ENCODE measurements around the gene AIPL1.

Gene AIPL1

DNA sequence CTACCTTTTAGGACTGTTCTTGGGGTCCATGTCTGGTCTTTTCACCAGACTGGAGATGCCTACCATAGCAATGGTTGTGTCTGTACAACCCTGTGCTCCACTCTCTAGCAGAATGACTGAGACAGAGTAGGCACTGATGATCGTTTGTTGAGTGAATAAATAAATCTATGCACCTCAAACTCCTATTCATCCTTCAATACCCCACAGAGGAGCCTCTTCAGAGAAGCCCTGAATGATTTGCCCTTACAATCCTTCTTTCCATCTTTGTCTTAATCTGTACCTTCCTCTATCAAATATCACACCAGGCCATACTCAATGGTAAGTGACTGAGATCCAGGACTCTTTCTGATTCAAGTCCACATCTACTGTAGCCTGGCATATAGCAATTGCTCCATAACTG, 32.6 kb upstream of the AIPL1 start:
- H4K20me1 ChIP-seq, result no peaks in the 10 kb centered on the region
- no peaks in the 10 kb centered on the region for H3K27me3 ChIP-seq
- peaks cover 28% of the 10 kb centered on the region for H3K4me1 ChIP-seq
- no peak for TF ChIP-seq Cebpa-rat (IDR thresholded peaks at IDR 0.05)
- H3K4me2 ChIP-seq, result no peak overlapping the region
- no peaks in the 10 kb centered on the region for H3K9me3 ChIP-seq
- no peak overlapping the region for H3K9ac ChIP-seq
- no peak overlapping the region for H3K4me3 ChIP-seq
- H3K27ac ChIP-seq, result no peak overlapping the region
- no peaks in the 10 kb centered on the region for H3K36me3 ChIP-seq

GRCh38 chr17:6465206-6466003, 30.5 kb upstream of the AIPL1 start:
- Histone ChIP-seq H3K9me3 (no peaks in the 10 kb centered on the region), H3K27ac (no peak overlapping the region), H4K20me1 (no peaks in the 10 kb centered on the region), H3K4me1 (peaks cover 10% of the 10 kb centered on the region; the same call in 1 of the 2 replicates), H3K9ac (no peak overlapping the region), H3K36me3 (no peaks in the 10 kb centered on the region), H3K27me3 (no peaks in the 10 kb centered on the region), H3K4me3 (no peak overlapping the region), H3K4me2 (no peak overlapping the region)
- no peak for TF ChIP-seq Cebpa-rat (IDR thresholded peaks at IDR 0.05)

DNA sequence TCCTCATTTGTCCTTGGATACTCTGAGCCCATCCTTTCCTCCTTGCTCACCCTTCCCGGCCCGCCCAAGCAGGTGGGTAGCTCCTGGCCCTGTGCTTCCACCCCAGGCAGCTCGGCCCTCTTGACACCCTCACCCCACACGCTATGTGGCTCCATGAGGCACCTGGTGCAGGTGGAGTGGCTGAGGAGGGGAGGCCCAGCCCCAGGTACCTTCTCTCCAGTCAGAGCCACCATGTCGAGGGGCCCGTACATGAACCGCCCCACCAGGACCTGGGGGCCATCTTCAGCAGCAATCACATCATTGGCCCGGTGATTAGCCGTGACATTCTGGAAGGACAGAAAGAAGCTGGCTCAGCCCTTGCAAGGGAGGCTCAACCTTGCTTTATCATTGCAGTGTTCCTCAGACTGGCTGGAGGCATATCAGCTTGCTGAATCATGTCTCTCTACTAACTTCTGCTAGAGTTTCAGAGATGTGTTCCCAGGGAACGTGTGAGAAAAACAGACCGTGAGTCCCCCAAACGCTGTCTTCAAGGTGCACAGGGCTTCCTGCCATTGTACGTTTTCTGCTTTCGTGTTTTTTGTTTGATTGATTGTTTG, 29.6 kb upstream of the AIPL1 start:
- no peak for TF ChIP-seq Cebpa-rat (IDR thresholded peaks at IDR 0.05)
- Histone ChIP-seq H3K4me1 (peaks cover 10% of the 10 kb centered on the region; the same call in 1 of the 2 replicates), H3K4me3 (no peak overlapping the region), H3K27me3 (no peaks in the 10 kb centered on the region), H3K27ac (no peak overlapping the region), H3K9me3 (no peaks in the 10 kb centered on the region), H3K36me3 (no peaks in the 10 kb centered on the region), H4K20me1 (no peaks in the 10 kb centered on the region), H3K9ac (no peak overlapping the region), H3K4me2 (no peak overlapping the region)

DNA sequence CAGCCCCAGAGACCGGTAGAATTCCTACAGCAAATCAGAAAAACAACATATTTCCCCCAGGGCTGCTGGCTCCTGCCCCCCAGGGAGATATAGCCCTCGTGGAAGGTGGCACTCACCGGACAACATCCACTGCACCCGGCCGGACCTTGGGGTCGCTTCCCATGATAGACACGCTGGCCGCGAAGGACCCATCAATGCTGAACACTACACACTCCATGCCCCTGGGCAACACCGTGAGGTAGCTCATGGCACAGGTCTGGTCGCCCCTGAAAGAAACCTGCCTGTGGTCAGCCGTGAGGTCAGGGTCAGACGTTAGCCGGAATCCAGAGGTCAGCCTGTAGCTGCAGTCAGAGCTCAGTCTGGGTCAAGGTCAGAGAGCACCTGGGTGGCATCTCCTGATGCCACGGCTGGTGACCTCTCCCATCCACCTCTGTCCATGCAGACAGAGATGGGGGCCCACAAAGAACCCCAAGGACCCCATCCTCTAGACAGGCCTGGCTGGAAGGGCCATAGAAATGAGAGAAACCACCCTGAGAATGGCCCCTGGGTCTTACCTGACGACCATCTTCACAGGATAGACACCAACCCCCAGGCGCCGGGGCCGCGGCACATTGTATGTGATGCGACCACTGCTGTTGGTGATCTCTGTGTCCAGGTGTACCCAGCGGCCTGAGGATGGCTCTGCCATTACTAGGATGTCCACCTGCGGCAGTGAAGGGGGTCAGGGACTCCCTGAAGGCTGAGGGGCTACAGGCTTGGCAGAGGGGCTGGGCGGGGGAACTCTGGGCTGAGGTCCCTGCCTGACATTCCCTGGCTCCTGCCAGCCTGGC, 28.9 kb upstream of the AIPL1 start:
- Histone ChIP-seq H3K27ac (no peak overlapping the region), H4K20me1 (no peaks in the 10 kb centered on the region), H3K36me3 (no peaks in the 10 kb centered on the region), H3K4me1 (peaks cover 10% of the 10 kb centered on the region; the same call in 1 of the 2 replicates), H3K4me2 (0 out of 2 replicates have a peak overlapping the region, but pooled peaks have one; percentile 19), H3K4me3 (no peak overlapping the region), H3K9ac (no peak overlapping the region), H3K27me3 (no peaks in the 10 kb centered on the region), H3K9me3 (no peaks in the 10 kb centered on the region)
- TF ChIP-seq Cebpa-rat (IDR thresholded peaks at IDR 0.05), result no peak

GRCh38 chr17:6462692-6463091, 27.8 kb upstream of the AIPL1 start:
- no peak overlapping the region for H3K9ac ChIP-seq
- H3K27me3 ChIP-seq, result no peaks in the 10 kb centered on the region
- H3K27ac ChIP-seq, result no peak overlapping the region
- H4K20me1 ChIP-seq, result no peaks in the 10 kb centered on the region
- H3K4me2 ChIP-seq, result peak overlapping the region; percentile 19; the same call in 1 of the 2 replicates
- TF ChIP-seq Cebpa-rat (IDR thresholded peaks at IDR 0.05), result no peak
- H3K9me3 ChIP-seq, result no peaks in the 10 kb centered on the region
- no peaks in the 10 kb centered on the region for H3K36me3 ChIP-seq
- H3K4me3 ChIP-seq, result no peak overlapping the region
- peaks cover 10% of the 10 kb centered on the region; the same call in 1 of the 2 replicates for H3K4me1 ChIP-seq

DNA sequence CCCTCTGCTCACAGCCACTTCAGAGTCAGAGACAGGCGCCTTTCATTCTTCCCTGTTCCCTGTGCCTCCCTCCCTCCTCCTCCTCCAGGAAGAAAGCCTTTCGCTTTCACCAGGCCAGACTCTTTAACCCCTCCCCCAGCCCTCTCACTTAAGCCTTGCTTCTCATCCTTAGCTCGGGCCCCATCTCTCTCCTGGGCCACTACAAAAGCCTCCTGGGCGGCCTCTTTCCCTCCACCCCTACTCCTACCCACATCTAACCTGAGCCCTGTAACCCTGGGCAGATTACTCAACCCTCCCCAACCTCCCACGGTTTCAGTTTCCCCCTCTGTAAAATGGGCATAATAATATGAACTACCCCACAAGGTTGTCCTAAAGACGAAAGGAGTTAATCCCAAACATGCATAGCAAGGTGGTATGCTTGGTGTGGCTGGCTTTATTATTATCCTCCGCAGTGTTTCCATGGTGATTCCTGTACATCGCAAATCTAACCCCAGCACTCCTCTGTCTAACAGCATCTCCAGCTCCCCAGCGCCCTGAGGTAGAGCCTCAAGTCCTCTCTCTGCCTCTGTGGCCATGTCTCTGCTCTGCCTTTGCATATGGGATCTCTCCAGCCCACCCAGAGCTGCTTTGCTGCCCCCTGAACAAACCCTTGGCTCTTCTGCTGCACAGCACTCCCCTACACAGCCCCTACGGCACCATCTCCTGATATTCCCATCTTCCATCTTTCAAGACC, 27.0 kb upstream of the AIPL1 start:
- TF ChIP-seq Cebpa-rat (IDR thresholded peaks at IDR 0.05), result no peak
- Histone ChIP-seq H3K4me2 (no peak overlapping the region), H4K20me1 (no peaks in the 10 kb centered on the region), H3K27ac (no peak overlapping the region), H3K4me1 (peaks cover 18% of the 10 kb centered on the region), H3K4me3 (no peak overlapping the region), H3K36me3 (no peaks in the 10 kb centered on the region), H3K27me3 (no peaks in the 10 kb centered on the region), H3K9ac (no peak overlapping the region), H3K9me3 (no peaks in the 10 kb centered on the region)

DNA sequence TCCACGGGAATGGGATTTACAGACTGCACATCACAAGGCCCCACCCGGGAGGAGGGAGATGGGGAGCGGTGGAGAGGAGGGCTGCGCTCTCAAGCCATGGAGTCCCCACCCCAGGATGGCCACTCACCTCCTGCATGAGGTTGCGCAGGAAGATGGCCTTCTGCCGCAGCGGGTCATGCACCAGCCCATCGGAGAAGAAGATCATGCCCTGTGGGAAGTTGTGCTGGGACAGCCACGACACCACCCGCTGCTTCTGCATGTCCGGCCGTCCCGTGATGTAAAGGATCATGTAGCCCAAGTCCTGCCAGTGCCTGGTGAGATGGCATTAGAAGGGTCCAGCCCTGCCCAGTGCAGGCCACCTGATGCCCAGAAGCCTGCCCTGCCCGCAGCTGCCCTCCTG, 26.3 kb upstream of the AIPL1 start:
- TF ChIP-seq Cebpa-rat (IDR thresholded peaks at IDR 0.05), result no peak
- Histone ChIP-seq H3K4me3 (no peak overlapping the region), H4K20me1 (no peaks in the 10 kb centered on the region), H3K4me2 (no peak overlapping the region), H3K9ac (no peak overlapping the region), H3K9me3 (no peaks in the 10 kb centered on the region), H3K4me1 (peaks cover 25% of the 10 kb centered on the region), H3K27ac (no peak overlapping the region), H3K27me3 (no peaks in the 10 kb centered on the region), H3K36me3 (no peaks in the 10 kb centered on the region)

GRCh38 chr17:6460531-6461161, 25.7 kb upstream of the AIPL1 start:
- no peak overlapping the region for H3K4me2 ChIP-seq
- no peaks in the 10 kb centered on the region for H3K27me3 ChIP-seq
- TF ChIP-seq Cebpa-rat (IDR thresholded peaks at IDR 0.05), result no peak
- no peaks in the 10 kb centered on the region for H3K36me3 ChIP-seq
- no peak overlapping the region for H3K9ac ChIP-seq
- no peak overlapping the region for H3K27ac ChIP-seq
- H3K4me1 ChIP-seq, result peaks cover 31% of the 10 kb centered on the region
- H3K9me3 ChIP-seq, result no peaks in the 10 kb centered on the region
- H3K4me3 ChIP-seq, result no peak overlapping the region
- H4K20me1 ChIP-seq, result no peaks in the 10 kb centered on the region

GRCh38 chr17:6458460-6458950, 23.6 kb upstream of the AIPL1 start:
- Histone ChIP-seq H3K4me3 (no peak overlapping the region), H3K4me2 (no peak overlapping the region), H3K36me3 (no peaks in the 10 kb centered on the region), H4K20me1 (no peaks in the 10 kb centered on the region), H3K9me3 (no peaks in the 10 kb centered on the region), H3K9ac (no peak overlapping the region), H3K4me1 (peaks cover 49% of the 10 kb centered on the region), H3K27ac (no peak overlapping the region), H3K27me3 (no peaks in the 10 kb centered on the region)
- TF ChIP-seq Cebpa-rat (IDR thresholded peaks at IDR 0.05), result no peak
